Astrocyte of the cerebellum (primary cell): ENCODE data around the gene MYO7B.

ENCODE experiments used
- DNase-seq: peaks from one replicate; pipeline ENCODE4 v3.0.0-alpha.2; 2011; ENCODE audit warnings: low read depth
- H3K4me3 ChIP-seq: 2 replicates; pipeline ENCODE4 v1.5.1; 2011; ENCODE audit warnings: mild to moderate bottlenecking, low read depth, low read length, moderate library complexity
- CTCF ChIP-seq: IDR thresholded peaks from 2 replicates; pipeline ENCODE4 v1.5.1; 2012; ENCODE audit warnings: low read length, low read depth, moderate library complexity, mild to moderate bottlenecking; ENCODE audit errors: missing control alignments
- in situ Hi-C: cut with HindIII; loops from 2 replicates; pipeline ENCODE4 v1.10.0; 2017; ENCODE audit warnings: low sequenced_read_pairs

Gene MYO7B

GRCh38 chr2:127671557-127672302 is 136.2 kb downstream of the MYO7B start:
- in situ Hi-C loops = no loop called here
- DNase-seq = no peak
- no peak overlapping the region for H3K4me3 ChIP-seq
- no peak for TF ChIP-seq CTCF

GRCh38 chr2:127672341-127673224 is 137.1 kb downstream of the MYO7B start:
- in situ Hi-C loops = no loop called here
- H3K4me3 ChIP-seq = no peak overlapping the region
- no peak for DNase-seq
- TF ChIP-seq CTCF = no peak

- in situ Hi-C loops = no loop called here
- no peak for DNase-seq
- TF ChIP-seq CTCF = no peak
- no peak overlapping the region for H3K4me3 ChIP-seq
These were observed 138.0 kb downstream of the MYO7B start for GRCh38 chr2:127673291-127674069.

GRCh38 chr2:127674241-127675209 is 139.0 kb downstream of the MYO7B start:
- TF ChIP-seq CTCF = no peak
- DNase-seq = no peak
- H3K4me3 ChIP-seq = peak overlapping the region; percentile 32
- in situ Hi-C loops = no loop called here

GRCh38 chr2:127675331-127676261 is 140.1 kb downstream of the MYO7B start, which contains the start of gene LIMS2:
LIMS2 (minus strand) TSS chr2:127675530; CDS start chr2:127675024, 506 bp downstream.
- peak within 1 kb of the TSS; percentile 42 for H3K4me3 ChIP-seq
- no peak for DNase-seq
- in situ Hi-C loops = no loop called here
- no peak for TF ChIP-seq CTCF
